Measurements from ENCODE around the gene ZDHHC9.

- TF ChIP-seq CTCF (IDR thresholded peaks at IDR 0.05): no peak
- TF ChIP-seq POLR2A (IDR thresholded peaks at IDR 0.05): no peak
Observed at GRCh38 chrX:129763666-129764065, 80.0 kb downstream of the ZDHHC9 start.

Measured in body of pancreas (tissue), 4 donors.